GM12878 (cell line): ENCODE data around the gene FFAR3. TPM values are rescaled to one million over a fixed set of nuclear protein-coding genes. Genes with fewer than 3 reads are reported as not detected.

Source experiments
- GABPA ChIP-seq: IDR thresholded peaks from 2 replicates; pipeline ENCODE4 v1.6.1; 2014; ENCODE audit warnings: antibody characterized with exemption, low read depth, mild to moderate bottlenecking, inconsistent platforms
- GATAD2B ChIP-seq: fragments of 450-650 bp; conservative IDR thresholded peaks from 2 replicates; pipeline ENCODE4 v1.6.1; 2017; ENCODE audit warnings: low read depth, mild to moderate bottlenecking, moderate library complexity
- NFYA ChIP-seq: IDR thresholded peaks from 2 replicates; pipeline ENCODE4 v1.6.1; 2011; ENCODE audit warnings: low read depth, mild to moderate bottlenecking, low read length, improper control_type of control experiment, borderline replicate concordance
- POLR2A ChIP-seq: IDR thresholded peaks from 2 replicates; pipeline ENCODE4 v1.6.1; 2011; ENCODE audit warnings: low read depth, mild to moderate bottlenecking, low read length
- RUNX3 ChIP-seq: IDR thresholded peaks from 2 replicates; pipeline ENCODE4 v1.6.1; 2012; ENCODE audit warnings: low read length, inconsistent platforms
- SUPT20H ChIP-seq: IDR thresholded peaks from 2 replicates; pipeline ENCODE4 v1.6.1; 2011; ENCODE audit warnings: low read depth, mild to moderate bottlenecking, low read length, moderate library complexity, borderline replicate concordance; ENCODE audit not compliant: control insufficient read depth
- polyA plus RNA-seq, 11 experiments: library from polyadenylated mRNA; depleted of rRNA in 4 of 11; unstranded in 6 of 11; stranded (reverse) in 5 of 11; fragments of >200 nt; fragmentation: Nextera tagmentation in 4 of 11; fragmentation: Illumina TruSeq in 1 of 11; extraction: Ambion mirVana in 4 of 11; extraction: Trizol in 1 of 11; gene quantifications; 1 replicate in 1 of 11; 2 replicates in 10 of 11; pipeline versions ENCODE4 v1.2.1 to v1.2.3, GENCODE V29; 2011 to 2016; ENCODE audit warnings: inconsistent platforms in 2 of 11, missing spikeins in 2 of 11, low read depth in 1 of 11
- total RNA-seq, 4 experiments: library from RNA; depleted of rRNA in 3 of 4; stranded (reverse); fragments of >200 nt in 3 of 4; fragmentation: Illumina TruSeq in 1 of 4; extraction: Trizol in 1 of 4; gene quantifications; 2 replicates each; pipeline versions ENCODE4 v1.2.1 to v1.2.3, GENCODE V29; 2013 to 2021
- TF ChIP-seq, protein P1 (sequence below): fragments of 450-650 bp; IDR thresholded peaks from 2 replicates; pipeline ENCODE4 v1.6.1; 2017; ENCODE audit warnings: mild to moderate bottlenecking, moderate library complexity
- TF ChIP-seq, protein P2 (sequence below), 3 experiments: IDR thresholded peaks in 2 of 3; conservative IDR thresholded peaks in 1 of 3; 2 replicates each; pipeline ENCODE4 v1.5.1; 2011; ENCODE audit warnings: low read depth in 3 of 3, low read length in 3 of 3, mild to moderate bottlenecking in 3 of 3, control low read depth in 2 of 3, moderate library complexity in 2 of 3, inconsistent platforms in 1 of 3, mixed read lengths in 1 of 3; ENCODE audit not compliant: control insufficient read depth in 2 of 3, insufficient read depth in 1 of 3; ENCODE audit errors: extremely low read depth in 1 of 3
- TF ChIP-seq, protein P3 (sequence below): fragments of 450-650 bp; IDR thresholded peaks from 2 replicates; pipeline ENCODE4 v1.6.1; 2014; ENCODE audit warnings: mild to moderate bottlenecking
- TF ChIP-seq, protein P4 (sequence below): fragments of 450-650 bp; IDR thresholded peaks from 2 replicates; pipeline ENCODE4 v1.6.1; 2017; ENCODE audit warnings: mild to moderate bottlenecking, moderate library complexity

Gene FFAR3
- total and polyA plus RNA-seq, 10 of the 15 experiments (the other 5 are each of a cell fraction or from before 2014, with no cell fraction given): 0.15 to 0.18 TPM; not detected in 8

DNA sequence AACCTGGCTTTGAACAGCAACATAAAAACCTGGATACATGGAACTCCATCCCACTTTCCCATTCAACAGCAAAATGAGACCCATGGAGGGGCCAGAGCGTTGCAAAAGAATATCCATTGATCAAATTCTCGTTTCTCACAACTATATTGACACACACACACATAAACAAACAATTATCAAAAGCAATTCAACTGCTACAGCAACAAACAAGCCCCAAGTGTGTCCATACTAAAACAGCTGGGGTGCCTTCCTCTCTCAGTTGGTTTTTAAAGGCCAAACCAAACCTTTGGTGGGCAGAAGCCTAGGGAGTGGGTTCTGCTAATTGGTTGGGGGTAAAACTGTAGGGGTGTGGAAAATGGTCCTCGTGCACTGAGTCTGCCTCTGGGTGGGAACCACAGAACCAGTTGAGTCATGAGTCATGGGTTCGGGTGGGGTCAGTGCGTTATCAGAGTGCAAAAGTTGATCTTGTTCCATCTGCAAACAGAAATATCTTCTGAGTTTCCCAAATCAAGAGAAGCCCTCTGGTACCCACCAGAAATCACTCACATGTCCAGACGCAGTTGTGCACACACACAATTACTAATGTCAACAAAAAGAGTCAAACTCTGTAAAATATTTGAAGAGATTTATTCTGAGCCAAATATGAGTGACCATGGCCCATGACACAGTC lies 31.1 kb downstream of the FFAR3 start (continued):
- TF ChIP-seq, protein P1, sequence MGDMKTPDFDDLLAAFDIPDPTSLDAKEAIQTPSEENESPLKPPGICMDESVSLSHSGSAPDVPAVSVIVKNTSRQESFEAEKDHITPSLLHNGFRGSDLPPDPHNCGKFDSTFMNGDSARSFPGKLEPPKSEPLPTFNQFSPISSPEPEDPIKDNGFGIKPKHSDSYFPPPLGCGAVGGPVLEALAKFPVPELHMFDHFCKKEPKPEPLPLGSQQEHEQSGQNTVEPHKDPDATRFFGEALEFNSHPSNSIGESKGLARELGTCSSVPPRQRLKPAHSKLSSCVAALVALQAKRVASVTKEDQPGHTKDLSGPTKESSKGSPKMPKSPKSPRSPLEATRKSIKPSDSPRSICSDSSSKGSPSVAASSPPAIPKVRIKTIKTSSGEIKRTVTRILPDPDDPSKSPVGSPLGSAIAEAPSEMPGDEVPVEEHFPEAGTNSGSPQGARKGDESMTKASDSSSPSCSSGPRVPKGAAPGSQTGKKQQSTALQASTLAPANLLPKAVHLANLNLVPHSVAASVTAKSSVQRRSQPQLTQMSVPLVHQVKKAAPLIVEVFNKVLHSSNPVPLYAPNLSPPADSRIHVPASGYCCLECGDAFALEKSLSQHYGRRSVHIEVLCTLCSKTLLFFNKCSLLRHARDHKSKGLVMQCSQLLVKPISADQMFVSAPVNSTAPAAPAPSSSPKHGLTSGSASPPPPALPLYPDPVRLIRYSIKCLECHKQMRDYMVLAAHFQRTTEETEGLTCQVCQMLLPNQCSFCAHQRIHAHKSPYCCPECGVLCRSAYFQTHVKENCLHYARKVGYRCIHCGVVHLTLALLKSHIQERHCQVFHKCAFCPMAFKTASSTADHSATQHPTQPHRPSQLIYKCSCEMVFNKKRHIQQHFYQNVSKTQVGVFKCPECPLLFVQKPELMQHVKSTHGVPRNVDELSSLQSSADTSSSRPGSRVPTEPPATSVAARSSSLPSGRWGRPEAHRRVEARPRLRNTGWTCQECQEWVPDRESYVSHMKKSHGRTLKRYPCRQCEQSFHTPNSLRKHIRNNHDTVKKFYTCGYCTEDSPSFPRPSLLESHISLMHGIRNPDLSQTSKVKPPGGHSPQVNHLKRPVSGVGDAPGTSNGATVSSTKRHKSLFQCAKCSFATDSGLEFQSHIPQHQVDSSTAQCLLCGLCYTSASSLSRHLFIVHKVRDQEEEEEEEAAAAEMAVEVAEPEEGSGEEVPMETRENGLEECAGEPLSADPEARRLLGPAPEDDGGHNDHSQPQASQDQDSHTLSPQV: no peak
- TF ChIP-seq POLR2A (no peak), NFYA (no peak), GABPA (no peak), RUNX3 (no peak), SUPT20H (no peak), GATAD2B (no peak)
- TF ChIP-seq, protein P2, sequence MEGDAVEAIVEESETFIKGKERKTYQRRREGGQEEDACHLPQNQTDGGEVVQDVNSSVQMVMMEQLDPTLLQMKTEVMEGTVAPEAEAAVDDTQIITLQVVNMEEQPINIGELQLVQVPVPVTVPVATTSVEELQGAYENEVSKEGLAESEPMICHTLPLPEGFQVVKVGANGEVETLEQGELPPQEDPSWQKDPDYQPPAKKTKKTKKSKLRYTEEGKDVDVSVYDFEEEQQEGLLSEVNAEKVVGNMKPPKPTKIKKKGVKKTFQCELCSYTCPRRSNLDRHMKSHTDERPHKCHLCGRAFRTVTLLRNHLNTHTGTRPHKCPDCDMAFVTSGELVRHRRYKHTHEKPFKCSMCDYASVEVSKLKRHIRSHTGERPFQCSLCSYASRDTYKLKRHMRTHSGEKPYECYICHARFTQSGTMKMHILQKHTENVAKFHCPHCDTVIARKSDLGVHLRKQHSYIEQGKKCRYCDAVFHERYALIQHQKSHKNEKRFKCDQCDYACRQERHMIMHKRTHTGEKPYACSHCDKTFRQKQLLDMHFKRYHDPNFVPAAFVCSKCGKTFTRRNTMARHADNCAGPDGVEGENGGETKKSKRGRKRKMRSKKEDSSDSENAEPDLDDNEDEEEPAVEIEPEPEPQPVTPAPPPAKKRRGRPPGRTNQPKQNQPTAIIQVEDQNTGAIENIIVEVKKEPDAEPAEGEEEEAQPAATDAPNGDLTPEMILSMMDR (IDR thresholded peaks at IDR 0.05 in 2 of 3, conservative IDR thresholded peaks at IDR 0.05 in 1 of 3; ENCODE audit: control insufficient read depth in 2 of 3, extremely low read depth in 1 of 3, insufficient read depth in 1 of 3, low read depth in 3 of 3, low read length in 3 of 3): no peak
- TF ChIP-seq, protein P3, sequence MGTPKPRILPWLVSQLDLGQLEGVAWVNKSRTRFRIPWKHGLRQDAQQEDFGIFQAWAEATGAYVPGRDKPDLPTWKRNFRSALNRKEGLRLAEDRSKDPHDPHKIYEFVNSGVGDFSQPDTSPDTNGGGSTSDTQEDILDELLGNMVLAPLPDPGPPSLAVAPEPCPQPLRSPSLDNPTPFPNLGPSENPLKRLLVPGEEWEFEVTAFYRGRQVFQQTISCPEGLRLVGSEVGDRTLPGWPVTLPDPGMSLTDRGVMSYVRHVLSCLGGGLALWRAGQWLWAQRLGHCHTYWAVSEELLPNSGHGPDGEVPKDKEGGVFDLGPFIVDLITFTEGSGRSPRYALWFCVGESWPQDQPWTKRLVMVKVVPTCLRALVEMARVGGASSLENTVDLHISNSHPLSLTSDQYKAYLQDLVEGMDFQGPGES: no peak
- TF ChIP-seq, protein P4, sequence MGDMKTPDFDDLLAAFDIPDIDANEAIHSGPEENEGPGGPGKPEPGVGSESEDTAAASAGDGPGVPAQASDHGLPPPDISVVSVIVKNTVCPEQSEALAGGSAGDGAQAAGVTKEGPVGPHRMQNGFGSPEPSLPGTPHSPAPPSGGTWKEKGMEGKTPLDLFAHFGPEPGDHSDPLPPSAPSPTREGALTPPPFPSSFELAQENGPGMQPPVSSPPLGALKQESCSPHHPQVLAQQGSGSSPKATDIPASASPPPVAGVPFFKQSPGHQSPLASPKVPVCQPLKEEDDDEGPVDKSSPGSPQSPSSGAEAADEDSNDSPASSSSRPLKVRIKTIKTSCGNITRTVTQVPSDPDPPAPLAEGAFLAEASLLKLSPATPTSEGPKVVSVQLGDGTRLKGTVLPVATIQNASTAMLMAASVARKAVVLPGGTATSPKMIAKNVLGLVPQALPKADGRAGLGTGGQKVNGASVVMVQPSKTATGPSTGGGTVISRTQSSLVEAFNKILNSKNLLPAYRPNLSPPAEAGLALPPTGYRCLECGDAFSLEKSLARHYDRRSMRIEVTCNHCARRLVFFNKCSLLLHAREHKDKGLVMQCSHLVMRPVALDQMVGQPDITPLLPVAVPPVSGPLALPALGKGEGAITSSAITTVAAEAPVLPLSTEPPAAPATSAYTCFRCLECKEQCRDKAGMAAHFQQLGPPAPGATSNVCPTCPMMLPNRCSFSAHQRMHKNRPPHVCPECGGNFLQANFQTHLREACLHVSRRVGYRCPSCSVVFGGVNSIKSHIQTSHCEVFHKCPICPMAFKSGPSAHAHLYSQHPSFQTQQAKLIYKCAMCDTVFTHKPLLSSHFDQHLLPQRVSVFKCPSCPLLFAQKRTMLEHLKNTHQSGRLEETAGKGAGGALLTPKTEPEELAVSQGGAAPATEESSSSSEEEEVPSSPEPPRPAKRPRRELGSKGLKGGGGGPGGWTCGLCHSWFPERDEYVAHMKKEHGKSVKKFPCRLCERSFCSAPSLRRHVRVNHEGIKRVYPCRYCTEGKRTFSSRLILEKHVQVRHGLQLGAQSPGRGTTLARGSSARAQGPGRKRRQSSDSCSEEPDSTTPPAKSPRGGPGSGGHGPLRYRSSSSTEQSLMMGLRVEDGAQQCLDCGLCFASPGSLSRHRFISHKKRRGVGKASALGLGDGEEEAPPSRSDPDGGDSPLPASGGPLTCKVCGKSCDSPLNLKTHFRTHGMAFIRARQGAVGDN: no peak
